ENCODE results near the gene TRIP10.

- TF ChIP-seq POLR2AphosphoS5 (IDR thresholded peaks at IDR 0.05; ENCODE audit: low read depth, low read length) (no peak), POLR2A (IDR thresholded peaks at IDR 0.05; ENCODE audit: low read depth, low read length) (no peak)
Measured at GRCh38 chr19:6776999-6777398, 37.5 kb downstream of the TRIP10 start.
